SK-N-SH (cell line): ENCODE data around the gene TRAPPC3. TPM values are rescaled to one million over a fixed set of nuclear protein-coding genes. Genes with fewer than 3 reads are reported as not detected.

Source experiments
- CTCF ChIA-PET: fragments of 300-600, 350-600 bp; formaldehyde crosslinking; extraction: SDS; loops from one replicate; lab custom pipeline; 2021; lab: Yijun Ruan, JAX
- POLR2A ChIA-PET: fragments of 350-600 bp; sonication (Branson Sonifier 250); formaldehyde crosslinking; extraction: SDS; loops from one replicate; lab custom pipeline; 2020; ENCODE audit warnings: antibody characterized with exemption, inconsistent platforms; lab: Yijun Ruan, JAX
- DNase-seq: peaks from one replicate; pipeline ENCODE4 v3.0.0; 2012
- H2AFZ ChIP-seq: fragments of 200-600 bp; sonication (generic); 2 replicates; pipeline ENCODE4 v1.8.1; 2016; ENCODE audit warnings: antibody characterized with exemption, mild to moderate bottlenecking, low read depth
- H3F3A ChIP-seq: fragments of 200-600 bp; sonication (generic); replicated peaks from 2 replicates; pipeline ENCODE3; 2016; ENCODE audit warnings: antibody characterized with exemption, mild to moderate bottlenecking; ENCODE audit not compliant: insufficient read depth
- H3K27ac ChIP-seq, 2 experiments: fragments of 200-500 bp in 1 of 2; fragments of 200-600 bp in 1 of 2; sonication (Bioruptor generic) in 1 of 2; sonication (generic), shearing (Covaris generic) in 1 of 2; 2 replicates each; pipeline versions ENCODE4 v1.5.1 to v1.6.1; 2014 to 2016; ENCODE audit warnings: low read depth in 2 of 2, inconsistent platforms in 1 of 2, low read length in 1 of 2, mild to moderate bottlenecking in 1 of 2, mixed read lengths in 1 of 2
- H3K27me3 ChIP-seq: fragments of 200-600 bp; sonication (generic), shearing (Covaris generic); 2 replicates; pipeline ENCODE4 v1.6.1; 2016; ENCODE audit warnings: mixed run types; ENCODE audit not compliant: insufficient read depth
- H3K36me3 ChIP-seq, 2 experiments: fragments of 200-500 bp in 1 of 2; fragments of 200-600 bp in 1 of 2; sonication (Bioruptor generic) in 1 of 2; sonication (generic) in 1 of 2; replicated peaks in 1 of 2; 2 replicates each; pipeline versions ENCODE3 to v1.5.1; 2014 to 2016; ENCODE audit warnings: low read length in 1 of 2, mild to moderate bottlenecking in 1 of 2; ENCODE audit not compliant: insufficient read depth in 2 of 2, control insufficient read depth in 1 of 2
- H3K4me1 ChIP-seq, 2 experiments: fragments of 200-500 bp in 1 of 2; fragments of 200-600 bp in 1 of 2; sonication (Bioruptor generic) in 1 of 2; sonication (generic), shearing (Covaris generic) in 1 of 2; 2 replicates each; pipeline versions ENCODE4 v1.5.1 to v1.6.1; 2014 to 2016; ENCODE audit warnings: low read depth in 1 of 2, low read length in 1 of 2, mixed run types in 1 of 2; ENCODE audit not compliant: insufficient read depth in 2 of 2, control insufficient read depth in 1 of 2
- H3K4me2 ChIP-seq: fragments of 200-600 bp; sonication (generic), shearing (Covaris generic); 2 replicates; pipeline ENCODE4 v1.6.1; 2017; ENCODE audit warnings: mixed run types
- H3K4me3 ChIP-seq, 2 experiments: fragments of 200-500 bp in 1 of 2; fragments of 200-600 bp in 1 of 2; sonication (Bioruptor generic) in 1 of 2; sonication (generic), shearing (Covaris generic) in 1 of 2; 2 replicates each; pipeline versions ENCODE4 v1.5.1 to v1.8.1; 2014 to 2016; ENCODE audit warnings: low read depth in 2 of 2, inconsistent platforms in 1 of 2, low read length in 1 of 2, mild to moderate bottlenecking in 1 of 2, mixed read lengths in 1 of 2, moderate library complexity in 1 of 2
- H3K79me2 ChIP-seq: fragments of 200-600 bp; sonication (generic); 2 replicates; pipeline ENCODE4 v1.8.1; 2017; ENCODE audit warnings: mild to moderate bottlenecking; ENCODE audit not compliant: insufficient read depth
- H3K9ac ChIP-seq: fragments of 200-600 bp; sonication (generic); 2 replicates; pipeline ENCODE4 v1.6.1; 2017; ENCODE audit warnings: mixed run types
- H3K9me2 ChIP-seq: fragments of 200-600 bp; sonication (generic); 2 replicates; pipeline ENCODE4 v1.6.1; 2017; ENCODE audit warnings: mixed run types
- H3K9me3 ChIP-seq: fragments of 200-600 bp; sonication (generic); 2 replicates; pipeline ENCODE4 v1.6.1; 2017; ENCODE audit warnings: mixed run types, mild to moderate bottlenecking, moderate library complexity
- H4K20me1 ChIP-seq: fragments of 200-600 bp; sonication (generic); 2 replicates; pipeline ENCODE4 v1.6.1; 2017; ENCODE audit warnings: mild to moderate bottlenecking, mixed run types; ENCODE audit not compliant: insufficient read depth
- CTCF ChIP-seq: fragments of 200-600 bp; sonication (generic); IDR thresholded peaks from 2 replicates; pipeline ENCODE4 v1.6.1; 2017; ENCODE audit warnings: antibody characterized with exemption, mild to moderate bottlenecking, moderate library complexity
- ELF1 ChIP-seq: IDR thresholded peaks from 2 replicates; pipeline ENCODE4 v1.4.0; 2012
- FOXM1 ChIP-seq: IDR thresholded peaks from 2 replicates; pipeline ENCODE4 v1.4.0; 2012; ENCODE audit warnings: low read depth, mild to moderate bottlenecking
- GABPA ChIP-seq: IDR thresholded peaks from 2 replicates; pipeline ENCODE4 v1.4.0; 2012; ENCODE audit warnings: low read depth, mild to moderate bottlenecking
- IRF3 ChIP-seq: fragments of 150-350 bp; IDR thresholded peaks from 2 replicates; pipeline ENCODE4 v1.6.1; 2016; ENCODE audit warnings: mild to moderate bottlenecking, low read depth, low read length
- JUND ChIP-seq: IDR thresholded peaks from 2 replicates; pipeline ENCODE4 v1.4.0; 2012
- MAX ChIP-seq: IDR thresholded peaks from 2 replicates; pipeline ENCODE4 v1.4.0; 2012; ENCODE audit warnings: low read depth
- NFIC ChIP-seq: IDR thresholded peaks from 2 replicates; pipeline ENCODE4 v1.4.0; 2012; ENCODE audit warnings: borderline replicate concordance
- NRF1 ChIP-seq: IDR thresholded peaks from 2 replicates; pipeline ENCODE4 v1.6.1; 2012; ENCODE audit warnings: low read depth, mild to moderate bottlenecking, low read length
- PBX3 ChIP-seq: IDR thresholded peaks from 2 replicates; pipeline ENCODE4; 2012
- REST ChIP-seq: IDR thresholded peaks from 2 replicates; pipeline ENCODE4 v1.6.1; 2012; ENCODE audit warnings: mild to moderate bottlenecking, low read depth, low read length, moderate library complexity
- SMC3 ChIP-seq: IDR thresholded peaks from 2 replicates; pipeline ENCODE4 v1.6.1; 2012; ENCODE audit warnings: low read depth, low read length, improper control_type of control experiment
- TCF12 ChIP-seq: IDR thresholded peaks from 2 replicates; pipeline ENCODE4 v1.4.0; 2012
- USF1 ChIP-seq: IDR thresholded peaks from 2 replicates; pipeline ENCODE4 v1.4.0; 2012; ENCODE audit warnings: low read depth, borderline replicate concordance
- YY1 ChIP-seq: IDR thresholded peaks from 2 replicates; pipeline ENCODE4 v1.4.0; 2012; ENCODE audit warnings: low read depth, mild to moderate bottlenecking
- WGBS: methylation state at CpG from one replicate; pipeline ENCODE4 v1.1.6; 2017; ENCODE audit warnings: low lambda C conversion rate; 5-methylcytosine and 5-hydroxymethylcytosine counted together
- polyA plus RNA-seq, 3 experiments: library from polyadenylated mRNA; depleted of rRNA; stranded (reverse); fragments of >200 nt; gene quantifications; 2 replicates each; pipeline ENCODE4 v1.2.3, GENCODE V29; 2012

Gene TRAPPC3
- polyA plus RNA-seq, 1 of the 3 experiments (the other 2 are of a cell fraction): 149 TPM

- Histone ChIP-seq H3K79me2 (no peaks in the 10 kb centered on the region), H3K4me3 (no peak overlapping the region), H3K9ac (no peak overlapping the region), H3F3A (peaks cover 17% of the 10 kb centered on the region), H3K27ac (peak overlapping the region in 1 of 2 experiments; percentile 12; a peak in 1 of 4 replicates), H3K4me2 (no peak overlapping the region), H3K36me3 (peaks cover 4 to 24% of the 10 kb centered on the region in 2 experiments), H3K9me2 (no peaks in the 10 kb centered on the region), H3K4me1 (peaks cover 0 to 49% of the 10 kb centered on the region in 2 experiments; a peak in 2 of 4 replicates), H3K27me3 (no peaks in the 10 kb centered on the region), H2AFZ (peak overlapping the region; percentile 78; the same call in 1 of the 2 replicates), H4K20me1 (no peaks in the 10 kb centered on the region), H3K9me3 (no peaks in the 10 kb centered on the region)
- TF ChIP-seq YY1: no peak
- TF ChIP-seq FOXM1: no peak
- no peak for TF ChIP-seq MAX
- no peak for TF ChIP-seq NRF1
- no peak for TF ChIP-seq IRF3
- TF ChIP-seq SMC3: no peak
- no peak for TF ChIP-seq TCF12
- no peak for TF ChIP-seq CTCF
- no peak for TF ChIP-seq NFIC
- no peak for TF ChIP-seq GABPA
- no peak for TF ChIP-seq JUND
- no peak for TF ChIP-seq ELF1
- TF ChIP-seq USF1: no peak
- no peak for TF ChIP-seq REST
- no peak for TF ChIP-seq PBX3
- CTCF ChIA-PET: interaction anchor here (1.2 to 32.6 kb wide), 5 partner anchors 12 to 188 kb away, joined by 5 to 700 read pairs (median 11); partner anchors contain the start of gene AGO3
- POLR2A ChIA-PET: no interaction called here
- no peak for DNase-seq
- WGBS: no CpG with 5 or more reads among the region's 13 CpGs
Observed at GRCh38 chr1:36098650-36099365, 50.5 kb downstream of the TRAPPC3 start.
